Heart right ventricle (tissue), 16 donors: ENCODE measurements around the gene XIRP1. TPM values are rescaled to one million over a fixed set of nuclear protein-coding genes. Genes with fewer than 3 reads are reported as not detected.

Experiments
- ATAC-seq, 8 donors: fragments of 200-7000 bp; cut with Tn5 transposase; one replicate each; pipeline ENCODE4 v1.9.1; 2020; ENCODE audit warnings: mild to moderate bottlenecking in 8 of 8, moderate library complexity in 8 of 8, moderate number of reproducible peaks in 1 of 8
- DNase-seq, 2 donors: peaks; one replicate each; pipeline ENCODE4 v3.0.0-alpha.2; 2020
- H3K27ac ChIP-seq, 10 donors: fragments of 200-600 bp; sonication (generic) in 2 of 10; one replicate each; pipeline versions ENCODE4 v1.5.0 to v1.8.0; 2020 to 2022; ENCODE audit warnings: mild to moderate bottlenecking in 3 of 10
- H3K27me3 ChIP-seq, 7 donors: fragments of 200-600 bp; one replicate each; pipeline ENCODE4 v1.8.0; 2021 to 2022; ENCODE audit warnings: mild to moderate bottlenecking in 2 of 7
- H3K36me3 ChIP-seq, 9 donors: fragments of 200-600 bp; sonication (generic) in 1 of 9; one replicate each; pipeline versions ENCODE4 v1.5.0 to v1.8.0; 2020 to 2022; ENCODE audit warnings: mild to moderate bottlenecking in 2 of 9
- H3K4me1 ChIP-seq, 9 donors: fragments of 200-600 bp; sonication (generic) in 1 of 9; one replicate each; pipeline versions ENCODE4 v1.5.0 to v1.8.0; 2020 to 2022; ENCODE audit warnings: mild to moderate bottlenecking in 4 of 9
- H3K4me3 ChIP-seq, 10 donors: fragments of 200-600 bp; sonication (generic) in 2 of 10; one replicate each; pipeline versions ENCODE4 v1.5.0 to v1.8.0; 2020 to 2022; ENCODE audit warnings: mild to moderate bottlenecking in 7 of 10, moderate library complexity in 2 of 10
- H3K9me3 ChIP-seq, 11 donors: fragments of 200-600 bp in 10 of 11; sonication (generic) in 2 of 11; one replicate each; pipeline versions ENCODE4 v1.5.0 to v1.8.0; 2013 to 2022; ENCODE audit warnings: mild to moderate bottlenecking in 2 of 11, control low read depth in 1 of 11, moderate library complexity in 1 of 11
- WGBS, 2 donors: extraction: QIAGEN DNeasy Blood & Tissue Kit; methylation state at CpG; one replicate each; pipeline ENCODE4 v1.1.7; 2013; ENCODE audit warnings: inconsistent platforms in 1 of 2; 5-methylcytosine and 5-hydroxymethylcytosine counted together
- intact Hi-C, 10 donors: fragments of 100-400 bp; cut with DNase I; formaldehyde crosslinking; loops; one replicate each; pipeline versions ENCODE4 v1.11.1 to v1.14.2; 2022
- polyA plus RNA-seq, 2 donors: library from polyadenylated mRNA; stranded (reverse); fragments of 200-250 nt; gene quantifications; one replicate each; pipeline ENCODE4 v1.2.3, GENCODE V29; 2013
- total RNA-seq, 10 donors: library from RNA; stranded (reverse); fragmentation: NEBNext Ultra II Directional in 3 of 10; extraction: Animal tissue kit (Norgen Biotek cat#: 25700) in 3 of 10; gene quantifications; one replicate each; pipeline versions ENCODE4 v1.2.1 to v1.2.4, GENCODE V29; 2021 to 2023
- TF ChIP-seq, protein P1 (sequence below), 9 donors: fragments of 200-600 bp; sonication (generic) in 2 of 9; IDR thresholded peaks; one replicate each; pipeline versions ENCODE4 v1.5.0 to v1.8.0; 2021 to 2022; ENCODE audit warnings: antibody characterized with exemption in 9 of 9, mild to moderate bottlenecking in 5 of 9, moderate library complexity in 1 of 9
- donor health status: Arrhythmogenic right ventricular cardiomyopathy.
- donor health status: ischemic (EF 13 %, LVEDD 7.1; RV severe dilation, severe dysfunction).
- donor health status: healthy with polysubstance abuse.
- donor health status: DM: no; HTN: yes; CAD: no.
- donor health status: DM: no; HTN: no; CAD: no.
- donor health status: ischemic (EF 25% LVEDD 6.9; RV normal size, moderate dysfunction).
- donor health status: ischemic (EF 25% LVEDD 5.7; RV mildly dilated, moderate dysfunction).
- donor health status: healthy.
- donor health status: DM: yes; HTN: yes; CAD: no.
- donor health status: Ischemic cardiomyopathy.
- donor health status: ischemic (EF 35%, LVEDD 5.7; RV mildly dilated, moderate dysfunction).
- donor health status: nonischemic (EF 11% LVEDD 7.7; RV severe dilation, severe dysfunction).
- donor health status: DM: yes; HTN: yes; CAD: no.
- donor health status: PGD.
- donor health status: ischemic (EF 29% LVEDD 5.4; RV normal size, mild dysfunction).
- donor health status: nonischemic (EF 23%, LVEDD 6.1; RV moderate dilation, normal function).

The XIRP1 gene
- total and polyA plus RNA-seq, 12 donors = 277 to 1,691 (median 575) TPM

DNA sequence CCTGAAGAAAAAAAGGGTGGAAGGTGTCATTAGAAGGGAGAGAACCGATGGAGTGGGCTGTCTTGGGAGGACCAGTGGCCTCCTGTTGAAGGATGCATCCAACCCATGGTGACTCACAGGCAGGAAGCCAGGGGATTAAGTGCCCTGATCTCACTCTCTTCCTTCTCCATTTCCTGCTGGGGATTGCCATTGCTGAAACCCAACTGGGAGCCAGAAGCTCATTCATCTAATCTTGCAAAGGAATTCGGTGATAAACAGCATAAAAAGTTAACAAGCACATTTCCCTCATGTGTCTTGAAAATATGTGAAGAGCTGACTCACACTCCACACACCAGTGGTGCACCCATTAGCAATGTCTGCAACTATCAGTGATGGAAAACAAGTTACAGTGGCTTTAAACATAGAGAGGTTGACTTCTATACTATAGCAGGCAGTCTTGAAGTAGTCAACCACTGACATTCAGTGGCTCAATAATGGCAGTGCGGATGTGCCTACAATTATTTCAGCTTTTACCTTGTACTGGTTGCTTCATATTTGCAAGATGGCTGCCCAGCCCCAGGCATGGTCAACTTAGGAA lies 26.2 kb downstream of the XIRP1 start:
- TF ChIP-seq, protein P1, sequence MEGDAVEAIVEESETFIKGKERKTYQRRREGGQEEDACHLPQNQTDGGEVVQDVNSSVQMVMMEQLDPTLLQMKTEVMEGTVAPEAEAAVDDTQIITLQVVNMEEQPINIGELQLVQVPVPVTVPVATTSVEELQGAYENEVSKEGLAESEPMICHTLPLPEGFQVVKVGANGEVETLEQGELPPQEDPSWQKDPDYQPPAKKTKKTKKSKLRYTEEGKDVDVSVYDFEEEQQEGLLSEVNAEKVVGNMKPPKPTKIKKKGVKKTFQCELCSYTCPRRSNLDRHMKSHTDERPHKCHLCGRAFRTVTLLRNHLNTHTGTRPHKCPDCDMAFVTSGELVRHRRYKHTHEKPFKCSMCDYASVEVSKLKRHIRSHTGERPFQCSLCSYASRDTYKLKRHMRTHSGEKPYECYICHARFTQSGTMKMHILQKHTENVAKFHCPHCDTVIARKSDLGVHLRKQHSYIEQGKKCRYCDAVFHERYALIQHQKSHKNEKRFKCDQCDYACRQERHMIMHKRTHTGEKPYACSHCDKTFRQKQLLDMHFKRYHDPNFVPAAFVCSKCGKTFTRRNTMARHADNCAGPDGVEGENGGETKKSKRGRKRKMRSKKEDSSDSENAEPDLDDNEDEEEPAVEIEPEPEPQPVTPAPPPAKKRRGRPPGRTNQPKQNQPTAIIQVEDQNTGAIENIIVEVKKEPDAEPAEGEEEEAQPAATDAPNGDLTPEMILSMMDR (IDR thresholded peaks at IDR 0.05) = no peak
- no peaks in the 10 kb centered on the region for H3K36me3 ChIP-seq
- peaks cover 0 to 47% (median 9%) of the 10 kb centered on the region in 9 donors for H3K4me1 ChIP-seq
- 55 to 60% methylated on average over 3 of the region's 3 CpGs for whole genome bisulfite sequencing, 2 donors
- DNase-seq (peak in 1 of 2 donors; percentile 22), ATAC-seq (peak; percentile 28 to 92 (median 62))
- H3K27me3 ChIP-seq = no peaks in the 10 kb centered on the region
- H3K27ac ChIP-seq = peak overlapping the region in 2 of 10 donors; percentile 59 to 72
- H3K4me3 ChIP-seq = no peak overlapping the region
- intact Hi-C loops = no loop called here
- peaks cover 0 to 4% (median 0%) of the 10 kb centered on the region in 11 donors for H3K9me3 ChIP-seq

DNA sequence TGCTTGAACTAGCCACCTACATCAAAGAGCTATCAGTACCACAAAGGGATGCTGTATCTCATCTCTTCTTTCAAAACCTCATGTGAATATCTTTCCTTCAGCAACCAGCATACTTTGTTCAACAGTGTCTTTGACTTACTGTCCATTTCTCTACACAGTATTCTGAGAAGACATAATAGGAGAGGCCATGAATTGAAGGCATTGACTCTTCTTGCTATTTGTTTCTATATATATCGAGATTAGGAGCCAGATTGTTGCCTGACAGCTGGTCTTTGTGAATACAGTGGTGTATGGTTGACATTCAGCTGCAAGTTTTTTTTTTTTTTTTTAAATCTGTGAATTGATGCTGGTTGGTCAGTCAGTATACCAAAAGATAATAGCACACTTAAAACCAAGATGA lies 26.9 kb downstream of the XIRP1 start:
- H3K4me1 ChIP-seq = peaks cover 0 to 47% (median 9%) of the 10 kb centered on the region in 9 donors
- DNase-seq (no peak), ATAC-seq (no peak)
- peaks cover 0 to 4% (median 0%) of the 10 kb centered on the region in 11 donors for H3K9me3 ChIP-seq
- peak overlapping the region in 1 of 10 donors; percentile 72 for H3K27ac ChIP-seq
- H3K4me3 ChIP-seq = no peak overlapping the region
- no peaks in the 10 kb centered on the region for H3K27me3 ChIP-seq
- H3K36me3 ChIP-seq = no peaks in the 10 kb centered on the region
- TF ChIP-seq, protein P1 (IDR thresholded peaks at IDR 0.05) = no peak
- intact Hi-C loops = no loop called here
- WGBS, 2 donors = 66 to 80% methylated on average over 1 of the region's 1 CpG

DNA sequence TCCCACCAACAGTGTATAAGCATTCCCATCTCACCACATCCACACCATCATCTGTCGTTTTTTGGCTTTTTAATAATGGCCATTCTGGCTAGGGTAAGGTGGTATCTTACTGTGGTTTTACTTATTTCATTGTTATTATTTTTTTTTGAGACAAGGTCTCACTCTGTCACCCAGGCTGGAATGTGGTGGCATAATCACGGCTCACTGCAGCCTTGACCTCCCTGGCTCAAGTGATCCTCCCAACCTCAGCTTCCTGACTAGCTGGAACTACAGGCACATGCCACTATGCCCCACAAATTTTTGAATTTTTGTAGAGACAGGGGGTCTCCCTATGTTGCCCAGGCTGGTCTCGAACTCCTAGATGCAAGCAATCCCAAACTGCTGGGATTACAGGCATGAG lies 28.0 kb downstream of the XIRP1 start:
- no peaks in the 10 kb centered on the region for H3K27me3 ChIP-seq
- ATAC-seq = no peak
- peaks cover 0 to 43% (median 9%) of the 10 kb centered on the region in 9 donors for H3K4me1 ChIP-seq
- DNase-seq = no peak
- intact Hi-C loops = no loop called here
- H3K27ac ChIP-seq = no peak overlapping the region
- no peak overlapping the region for H3K4me3 ChIP-seq
- H3K36me3 ChIP-seq = no peaks in the 10 kb centered on the region
- TF ChIP-seq, protein P1 (IDR thresholded peaks at IDR 0.05) = no peak
- 89 to 96% methylated on average over 3 of the region's 3 CpGs for WGBS, 2 donors
- peaks cover 0 to 4% (median 0%) of the 10 kb centered on the region in 11 donors for H3K9me3 ChIP-seq

DNA sequence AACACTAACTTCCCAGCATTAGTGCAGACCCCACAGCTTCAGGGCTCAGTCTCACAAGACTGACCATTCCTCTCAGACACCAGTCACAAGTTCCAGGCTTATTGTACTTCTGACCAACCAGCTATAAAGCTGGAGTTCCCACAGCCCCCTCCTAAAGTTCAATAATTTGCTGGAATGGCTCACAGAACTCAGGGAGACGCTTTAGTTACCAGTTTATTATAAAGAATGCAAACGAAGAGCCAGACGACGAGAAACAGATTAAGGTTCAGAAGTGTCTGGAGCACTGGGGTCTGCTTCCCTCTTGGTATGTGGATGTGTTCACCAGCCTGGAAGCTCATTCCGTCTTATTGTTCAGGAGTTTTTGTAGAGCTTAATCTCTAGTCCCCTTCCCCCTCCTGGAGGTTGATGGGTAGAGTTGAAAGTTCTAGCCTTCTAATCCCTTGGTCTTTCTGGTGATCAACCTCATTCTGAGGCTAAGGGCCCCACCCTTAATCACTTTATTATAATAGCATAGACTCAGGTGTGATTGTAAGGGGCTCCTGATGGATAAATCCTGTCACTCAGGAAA lies 34.2 kb downstream of the XIRP1 start:
- H3K36me3 ChIP-seq = no peaks in the 10 kb centered on the region
- no peak overlapping the region for H3K4me3 ChIP-seq
- H3K4me1 ChIP-seq = peaks cover 0 to 10% (median 9%) of the 10 kb centered on the region in 9 donors
- intact Hi-C loops = no loop called here
- ATAC-seq (no peak), DNase-seq (no peak)
- TF ChIP-seq, protein P1 (IDR thresholded peaks at IDR 0.05) = no peak
- H3K9me3 ChIP-seq = peaks cover 0 to 3% (median 0%) of the 10 kb centered on the region in 11 donors
- H3K27me3 ChIP-seq = no peaks in the 10 kb centered on the region
- H3K27ac ChIP-seq = no peak overlapping the region
- WGBS, 2 donors = 62 to 67% methylated on average over 5 of the region's 5 CpGs
